CD4-positive, alpha-beta T cell (primary cell): ENCODE results near the gene SCN3B. TPM values are rescaled to one million over a fixed set of nuclear protein-coding genes. Genes with fewer than 3 reads are reported as not detected.
"Not testable (repeated sequence)": the region's sequence is repeated elsewhere in the genome, so short reads cannot be mapped to it uniquely, and the experiment has no call there.

Source experiments
- ATAC-seq: fragments of 200-7000 bp; cut with Tn5 transposase; one replicate; pipeline ENCODE4 v1.10.0; 2022; ENCODE audit warnings: mild to moderate bottlenecking; ENCODE audit not compliant: poor library complexity
- CTCF ChIA-PET: fragments of 350-600 bp; sonication (Branson Sonifier 250); formaldehyde crosslinking; loops from one replicate; lab custom pipeline; 2021; ENCODE audit warnings: antibody characterized with exemption, inconsistent platforms; lab: Charles Lee
- POLR2A ChIA-PET: fragments of 350-600 bp; sonication (Branson Sonifier 250); formaldehyde crosslinking; loops from one replicate; lab custom pipeline; 2021; ENCODE audit warnings: antibody characterized with exemption, inconsistent platforms; lab: Charles Lee
- DNase-seq, 14 experiments: peaks; one replicate each; pipeline ENCODE4 v3.0.0-alpha.2; 2013 to 2020; ENCODE audit warnings: mixed read lengths in 2 of 14
- H3K27ac ChIP-seq, 2 donors: one replicate each; pipeline versions ENCODE4 v1.5.1 to v1.7.0; 2013; ENCODE audit warnings: low read length in 2 of 2, low read depth in 1 of 2, mild to moderate bottlenecking in 1 of 2
- H3K27me3 ChIP-seq, 2 experiments: 1 replicate in 1 of 2; 2 replicates in 1 of 2; pipeline versions ENCODE4 v1.6.1 to v1.7.0; 2013; ENCODE audit warnings: low read length in 2 of 2, control low read depth in 1 of 2, mild to moderate bottlenecking in 1 of 2, moderate library complexity in 1 of 2; ENCODE audit not compliant: insufficient read depth in 2 of 2, control insufficient read depth in 1 of 2
- H3K36me3 ChIP-seq: one replicate; pipeline ENCODE4 v1.6.1; 2013; ENCODE audit warnings: low read length, control low read depth; ENCODE audit not compliant: insufficient read depth
- H3K4me1 ChIP-seq: one replicate; pipeline ENCODE4 v1.6.1; 2013; ENCODE audit warnings: low read length, control low read depth; ENCODE audit not compliant: insufficient read depth
- H3K4me3 ChIP-seq: one replicate; pipeline ENCODE4 v1.5.1; 2013; ENCODE audit warnings: mild to moderate bottlenecking, low read length, moderate library complexity
- H3K9me3 ChIP-seq, 2 experiments: 1 replicate in 1 of 2; 2 replicates in 1 of 2; pipeline versions ENCODE4 v1.6.1 to v1.7.0; 2013; ENCODE audit warnings: low read length in 2 of 2, mild to moderate bottlenecking in 2 of 2, control low read depth in 1 of 2, moderate library complexity in 1 of 2; ENCODE audit not compliant: control insufficient read depth in 1 of 2, insufficient read depth in 1 of 2
- H3K27ac Mint-ChIP-seq: one replicate; pipeline ENCODE4 v1.8.0; 2020; ENCODE audit warnings: mixed read lengths
- H3K27me3 Mint-ChIP-seq: one replicate; pipeline ENCODE4 v1.8.0; 2021; ENCODE audit warnings: mixed read lengths
- H3K36me3 Mint-ChIP-seq: one replicate; pipeline ENCODE4 v1.8.0; 2021; ENCODE audit warnings: low read depth, mixed read lengths
- H3K4me1 Mint-ChIP-seq: one replicate; pipeline ENCODE4 v1.8.0; 2021; ENCODE audit warnings: low read depth, mixed read lengths
- H3K4me3 Mint-ChIP-seq: one replicate; pipeline ENCODE4 v1.8.0; 2020; ENCODE audit warnings: mild to moderate bottlenecking, mixed read lengths
- H3K9me3 Mint-ChIP-seq: one replicate; pipeline ENCODE4 v1.8.0; 2020; ENCODE audit warnings: mixed read lengths
- intact Hi-C, 2 experiments: fragments of 100-400 bp; cut with DNase I in 1 of 2; cut with micrococcal nuclease in 1 of 2; formaldehyde crosslinking; loops; one replicate each; pipeline versions ENCODE4 v1.15.1 to v1.9.0; 2023 to 2025; cut with DNase I, micrococcal nuclease
- total RNA-seq, 174 experiments: library from RNA in 2 of 174; stranded (reverse) in 2 of 174; gene quantifications; one replicate each; pipeline ENCODE4 v1.2.3 and lab custom pipeline; 2021 to 2026
- TF ChIP-seq, protein P1 (sequence below): fragments of 200-600 bp; IDR thresholded peaks from one replicate; pipeline ENCODE4 v1.8.0; 2022; ENCODE audit warnings: antibody characterized with exemption, mild to moderate bottlenecking

Gene SCN3B
- total RNA-seq, 2 experiments from 2014 or later = not detected

DNA sequence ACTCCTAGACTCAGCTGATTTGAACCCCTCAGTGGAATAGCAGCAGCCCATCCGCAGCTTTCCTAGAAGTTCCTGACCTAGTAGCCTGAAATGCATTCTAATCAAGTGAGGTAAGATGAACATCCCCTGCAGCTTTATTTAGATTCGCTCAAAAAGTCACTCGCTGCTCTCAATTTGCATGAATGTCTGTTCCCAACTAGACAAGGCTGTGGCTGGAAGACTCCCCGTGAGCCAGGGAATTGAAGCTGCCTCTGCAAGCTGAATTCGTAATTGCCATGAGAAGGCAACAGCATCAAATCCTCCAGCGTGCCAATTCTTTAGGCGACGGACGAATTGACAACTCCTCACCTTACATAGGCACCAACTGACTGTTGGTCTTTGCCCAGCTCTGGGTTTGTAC, 17.1 kb upstream of the SCN3B start:
- no peak for DNase-seq
- H3K36me3 Mint-ChIP-seq = no peaks in the 10 kb centered on the region
- H3K9me3 Mint-ChIP-seq = peaks cover 3% of the 10 kb centered on the region
- H3K27me3 ChIP-seq = peaks cover 0 to 4% of the 10 kb centered on the region in 2 experiments
- H3K4me1 ChIP-seq = no peaks in the 10 kb centered on the region
- intact Hi-C loops = no loop called here
- H3K4me3 ChIP-seq = no peak overlapping the region
- H3K36me3 ChIP-seq = no peaks in the 10 kb centered on the region
- ChIA-PET CTCF (no interaction called here), POLR2A (interaction anchor here (1.1 kb wide), 1 partner anchor 18 kb away, joined by 3 read pairs; the partner anchor contains the start of gene SCN3B)
- no peaks in the 10 kb centered on the region for H3K4me1 Mint-ChIP-seq
- H3K4me3 Mint-ChIP-seq = no peak overlapping the region
- no peaks in the 10 kb centered on the region for H3K9me3 ChIP-seq
- peaks cover 19% of the 10 kb centered on the region for H3K27me3 Mint-ChIP-seq
- no peak overlapping the region for H3K27ac Mint-ChIP-seq
- ATAC-seq = no peak
- TF ChIP-seq, protein P1, sequence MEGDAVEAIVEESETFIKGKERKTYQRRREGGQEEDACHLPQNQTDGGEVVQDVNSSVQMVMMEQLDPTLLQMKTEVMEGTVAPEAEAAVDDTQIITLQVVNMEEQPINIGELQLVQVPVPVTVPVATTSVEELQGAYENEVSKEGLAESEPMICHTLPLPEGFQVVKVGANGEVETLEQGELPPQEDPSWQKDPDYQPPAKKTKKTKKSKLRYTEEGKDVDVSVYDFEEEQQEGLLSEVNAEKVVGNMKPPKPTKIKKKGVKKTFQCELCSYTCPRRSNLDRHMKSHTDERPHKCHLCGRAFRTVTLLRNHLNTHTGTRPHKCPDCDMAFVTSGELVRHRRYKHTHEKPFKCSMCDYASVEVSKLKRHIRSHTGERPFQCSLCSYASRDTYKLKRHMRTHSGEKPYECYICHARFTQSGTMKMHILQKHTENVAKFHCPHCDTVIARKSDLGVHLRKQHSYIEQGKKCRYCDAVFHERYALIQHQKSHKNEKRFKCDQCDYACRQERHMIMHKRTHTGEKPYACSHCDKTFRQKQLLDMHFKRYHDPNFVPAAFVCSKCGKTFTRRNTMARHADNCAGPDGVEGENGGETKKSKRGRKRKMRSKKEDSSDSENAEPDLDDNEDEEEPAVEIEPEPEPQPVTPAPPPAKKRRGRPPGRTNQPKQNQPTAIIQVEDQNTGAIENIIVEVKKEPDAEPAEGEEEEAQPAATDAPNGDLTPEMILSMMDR = no peak
- H3K27ac ChIP-seq = no peak overlapping the region

DNA sequence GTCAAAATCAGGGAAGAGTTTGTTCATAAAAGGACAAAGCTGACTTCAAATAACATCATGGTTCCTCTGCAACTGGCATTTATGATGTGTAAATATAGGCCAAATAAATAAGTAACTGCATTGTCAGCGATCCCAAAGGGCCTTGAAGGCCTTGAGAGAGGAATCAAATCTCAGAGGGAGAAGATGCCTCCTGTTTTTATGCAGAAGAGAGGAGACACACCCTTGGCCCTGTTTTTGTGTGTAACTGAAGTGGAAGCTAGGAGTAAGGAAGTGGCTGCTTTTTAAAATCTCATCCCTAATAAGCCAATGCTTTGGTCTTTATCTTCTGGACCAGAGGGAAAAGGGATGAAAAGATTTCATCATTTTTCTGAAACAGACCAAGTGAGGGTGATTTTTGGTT, 15.7 kb upstream of the SCN3B start:
- Mint-ChIP-seq H3K36me3 (no peaks in the 10 kb centered on the region), H3K4me3 (no peak overlapping the region), H3K27me3 (peaks cover 15% of the 10 kb centered on the region), H3K27ac (no peak overlapping the region), H3K9me3 (peaks cover 5% of the 10 kb centered on the region), H3K4me1 (no peaks in the 10 kb centered on the region)
- Histone ChIP-seq H3K4me1 (no peaks in the 10 kb centered on the region), H3K9me3 (no peaks in the 10 kb centered on the region), H3K27me3 (peaks cover 0 to 4% of the 10 kb centered on the region in 2 experiments), H3K36me3 (no peaks in the 10 kb centered on the region), H3K27ac (no peak overlapping the region), H3K4me3 (no peak overlapping the region)
- TF ChIP-seq, protein P1 = no peak
- ChIA-PET CTCF (no interaction called here), POLR2A (no interaction called here)
- no peak for ATAC-seq
- DNase-seq = no peak
- intact Hi-C loops = no loop called here

DNA sequence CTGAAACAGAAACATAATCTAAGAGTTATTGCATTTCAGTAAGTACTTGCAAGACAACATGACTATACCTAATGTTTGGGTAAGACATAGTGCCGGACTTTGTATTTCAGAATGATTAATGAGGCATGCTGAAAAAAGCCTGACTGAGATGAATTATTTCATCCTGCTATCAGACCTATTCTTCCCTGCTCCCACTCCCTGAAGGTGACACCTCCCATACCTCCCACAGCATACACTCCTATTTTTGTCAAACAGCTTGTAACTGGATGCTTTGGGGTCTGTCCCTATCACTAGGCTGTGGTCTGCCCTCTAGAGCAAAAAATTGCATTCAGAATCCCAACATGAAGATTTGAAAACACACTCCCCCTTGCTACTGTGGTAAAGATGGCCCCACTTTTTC, 10.9 kb upstream of the SCN3B start:
- Histone ChIP-seq H3K4me3 (no peak overlapping the region), H3K27ac (no peak overlapping the region), H3K27me3 (peaks cover 0 to 4% of the 10 kb centered on the region in 2 experiments), H3K36me3 (no peaks in the 10 kb centered on the region), H3K4me1 (no peaks in the 10 kb centered on the region), H3K9me3 (peaks cover 0 to 3% of the 10 kb centered on the region in 2 experiments)
- DNase-seq = no peak
- CTCF ChIA-PET = no interaction called here
- POLR2A ChIA-PET = no interaction called here
- H3K27ac Mint-ChIP-seq = no peak overlapping the region
- peaks cover 10% of the 10 kb centered on the region for H3K27me3 Mint-ChIP-seq
- intact Hi-C loops = no loop called here
- H3K4me3 Mint-ChIP-seq = no peak overlapping the region
- no peak for ATAC-seq
- TF ChIP-seq, protein P1 = no peak
- H3K9me3 Mint-ChIP-seq = peaks cover 7% of the 10 kb centered on the region
- peaks cover 3% of the 10 kb centered on the region for H3K4me1 Mint-ChIP-seq
- H3K36me3 Mint-ChIP-seq = no peaks in the 10 kb centered on the region

DNA sequence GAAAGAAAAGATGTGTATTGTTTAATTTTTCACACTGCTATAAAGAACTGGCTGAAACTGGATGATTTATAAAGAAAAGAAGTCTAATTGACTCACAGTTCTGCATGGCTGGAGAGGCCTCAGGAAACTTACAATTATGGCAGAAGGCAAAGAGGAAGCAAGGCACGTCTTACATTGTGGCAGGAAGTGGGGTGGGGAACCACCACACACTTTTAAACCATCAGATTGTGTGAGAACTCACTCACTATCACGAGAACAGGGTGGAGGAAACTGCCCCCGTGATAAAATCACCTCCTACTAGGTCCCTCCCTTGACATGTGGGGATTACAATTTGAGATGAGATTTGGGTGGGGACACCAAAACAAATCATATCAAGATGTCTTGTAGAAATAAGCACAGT, 5.5 kb upstream of the SCN3B start:
- Mint-ChIP-seq H3K27me3 (peaks cover 19% of the 10 kb centered on the region), H3K27ac (peak overlapping the region; percentile 39), H3K4me1 (peaks cover 21% of the 10 kb centered on the region)
- POLR2A ChIA-PET, H3K9me3 Mint-ChIP-seq, H3K4me3 Mint-ChIP-seq, H3K9me3 ChIP-seq, H3K27me3 ChIP-seq, intact Hi-C loops, H3K27ac ChIP-seq, H3K36me3 ChIP-seq, H3K4me3 ChIP-seq, H3K4me1 ChIP-seq, H3K36me3 Mint-ChIP-seq, CTCF ChIA-PET: not testable (repeated sequence)
- DNase-seq = peak in 3 of 14 experiments; percentile 37 to 49 (median 39)
- peak; percentile 63 for ATAC-seq
